HG03432 (cell line): Measurements from ENCODE around the gene LAMTOR2.

Experiments
- ATAC-seq: cut with Tn5 transposase; IDR thresholded peaks from one replicate; pipeline ENCODE4 v1.9.1; 2021; ENCODE audit warnings: mild to moderate bottlenecking, moderate library complexity; ENCODE audit not compliant: unreplicated experiment

The LAMTOR2 gene

DNA sequence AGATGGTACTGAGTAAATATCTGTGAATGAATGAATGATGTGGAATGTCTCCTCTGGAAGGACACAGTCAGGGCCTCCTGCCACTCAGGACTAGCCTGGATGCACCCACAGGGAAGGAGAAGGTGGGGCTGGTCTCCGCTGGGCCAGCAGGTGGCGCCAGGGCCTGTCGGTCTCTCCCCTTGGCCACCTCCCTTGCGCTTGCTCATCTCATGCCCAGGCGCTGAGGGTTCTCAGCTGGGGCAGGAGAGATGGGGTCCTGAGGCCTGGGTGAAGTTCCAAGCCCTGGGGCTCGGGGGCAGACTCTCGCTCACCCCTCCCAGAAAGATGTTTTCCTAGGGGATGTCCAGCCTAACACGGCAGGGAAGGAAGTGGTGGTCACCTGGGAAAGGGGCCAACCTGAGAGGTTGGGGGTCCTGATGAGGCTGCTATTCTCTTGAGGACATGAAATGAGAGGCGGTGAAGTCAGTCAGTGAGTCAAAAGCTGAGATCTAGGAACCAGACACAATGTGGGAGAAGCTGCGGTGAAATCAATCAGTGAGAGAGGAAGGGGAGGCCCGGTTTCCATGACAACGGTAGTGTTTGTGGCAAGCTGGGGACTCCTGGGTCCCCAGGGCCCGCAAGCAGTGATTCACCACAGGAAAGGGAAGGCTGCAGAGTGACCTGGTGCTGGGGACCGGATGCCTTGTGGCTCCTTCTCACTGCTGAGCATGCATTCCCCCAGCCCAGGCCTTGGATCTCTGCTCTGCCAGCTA is 42.2 kb downstream of the LAMTOR2 start:
- peak; percentile 70 for ATAC-seq

DNA sequence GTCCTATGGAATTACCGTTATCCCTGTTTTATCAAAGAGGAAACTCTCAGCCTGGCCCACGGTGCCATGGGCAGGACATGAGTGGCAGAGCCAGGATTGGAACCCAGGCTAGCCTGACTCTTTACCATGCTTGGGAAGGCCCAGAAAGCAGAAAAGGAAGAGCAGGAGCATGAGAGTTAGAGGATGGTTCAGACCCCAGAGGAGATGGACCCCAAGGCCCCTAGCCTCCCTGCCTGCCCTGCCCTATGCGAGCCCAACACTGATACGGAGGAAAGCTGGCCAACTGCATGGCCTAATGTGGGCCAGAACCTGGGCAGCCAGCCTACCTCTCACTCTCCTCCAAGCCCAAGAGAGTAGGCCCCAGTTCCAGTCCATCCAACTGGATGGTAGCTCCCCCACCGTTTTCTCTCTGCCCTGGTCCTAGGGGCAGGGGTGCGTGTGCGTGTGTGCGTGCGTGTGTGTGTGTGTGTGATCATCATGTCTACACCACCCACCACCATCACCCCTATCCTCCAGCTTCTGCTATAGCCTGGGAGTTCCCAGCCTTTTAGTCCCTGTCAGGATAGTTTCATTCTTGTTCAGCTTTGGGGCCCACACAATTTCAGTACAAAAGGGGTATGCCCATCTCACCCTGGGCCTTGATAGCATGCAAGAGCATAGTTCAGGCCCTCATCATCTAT is 43.1 kb downstream of the LAMTOR2 start:
- ATAC-seq, result no peak

GRCh38 chr1:156098784-156099183 is 44.2 kb downstream of the LAMTOR2 start:
- ATAC-seq, result no peak

DNA sequence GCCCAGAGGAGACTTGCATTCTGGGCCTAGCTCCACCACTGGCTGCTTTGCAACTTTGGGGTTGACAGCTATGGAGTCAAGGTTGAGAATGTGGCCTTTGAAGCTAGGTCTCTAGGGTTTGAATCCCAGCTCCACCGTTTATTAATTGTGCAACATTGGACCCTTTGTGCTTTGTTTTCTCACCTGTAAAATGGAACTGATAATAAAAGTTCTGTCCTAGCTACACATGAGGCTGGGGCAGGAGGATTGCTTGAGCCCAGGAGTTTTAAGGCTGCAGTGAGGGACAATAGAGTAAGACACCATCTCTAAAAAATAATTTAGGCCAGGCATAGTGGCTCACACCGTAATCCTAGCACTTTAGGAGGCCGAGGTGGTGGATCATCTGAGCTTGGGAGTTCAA is 44.7 kb downstream of the LAMTOR2 start:
- ATAC-seq, result no peak

DNA sequence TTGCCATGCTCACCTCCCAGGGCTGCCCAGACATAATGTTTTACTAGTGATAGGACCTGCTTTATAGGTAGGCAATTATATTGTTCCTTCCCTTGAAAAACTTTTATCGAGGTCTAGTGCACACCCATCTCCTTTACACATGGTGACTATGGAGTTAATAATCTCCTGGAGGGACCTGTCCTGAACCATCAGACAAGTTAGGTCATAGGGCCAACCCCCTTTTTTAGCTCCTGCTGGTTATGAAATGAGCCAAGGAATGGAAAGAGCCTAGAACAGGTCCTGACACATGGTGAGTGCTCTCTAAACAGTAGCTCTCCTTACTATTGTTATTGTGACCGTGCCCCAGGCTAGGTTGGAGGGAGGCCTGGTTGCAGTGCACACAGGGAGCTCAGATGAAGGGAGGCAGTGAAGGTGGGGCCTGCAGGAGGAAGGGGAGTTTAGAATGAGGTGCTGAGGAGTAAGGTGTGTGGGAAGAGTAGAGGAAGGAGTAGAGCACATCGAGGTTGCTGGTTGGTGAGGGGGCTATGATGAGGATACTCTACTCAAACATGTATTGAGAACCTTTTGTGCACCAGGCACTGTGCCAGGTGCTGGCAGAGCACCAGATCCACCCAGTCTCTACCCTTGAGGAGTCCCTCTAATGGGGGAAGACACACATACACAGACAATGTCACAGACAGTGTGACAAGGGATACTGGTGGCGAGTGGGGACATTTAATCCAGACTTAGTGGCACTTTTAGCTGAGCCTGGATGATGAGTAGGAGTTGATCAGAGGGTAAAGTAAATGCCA is 45.8 kb downstream of the LAMTOR2 start:
- no peak for ATAC-seq

DNA sequence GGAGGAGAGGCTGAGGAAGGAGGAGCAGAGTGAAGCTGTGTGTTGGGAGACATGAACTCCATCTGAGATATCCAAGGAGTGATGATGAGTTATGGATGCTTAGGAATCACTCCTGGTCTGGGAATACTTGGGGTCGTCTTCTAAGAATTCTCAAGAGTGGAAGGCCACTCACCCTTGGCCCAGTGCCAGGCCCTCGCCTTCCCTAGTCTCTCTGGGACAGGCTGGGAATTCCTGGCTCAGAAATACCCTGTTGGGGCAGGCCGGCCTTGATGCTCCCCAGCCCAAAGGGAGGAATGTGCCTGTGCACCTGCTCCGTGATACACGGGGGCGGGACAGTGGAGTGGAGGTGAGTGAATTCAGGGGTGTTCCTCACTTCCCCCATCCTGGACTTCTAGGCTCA is 47.3 kb downstream of the LAMTOR2 start:
- ATAC-seq, result no peak

- ATAC-seq, result no peak
These were observed 48.3 kb downstream of the LAMTOR2 start for GRCh38 chr1:156102633-156103511.

DNA sequence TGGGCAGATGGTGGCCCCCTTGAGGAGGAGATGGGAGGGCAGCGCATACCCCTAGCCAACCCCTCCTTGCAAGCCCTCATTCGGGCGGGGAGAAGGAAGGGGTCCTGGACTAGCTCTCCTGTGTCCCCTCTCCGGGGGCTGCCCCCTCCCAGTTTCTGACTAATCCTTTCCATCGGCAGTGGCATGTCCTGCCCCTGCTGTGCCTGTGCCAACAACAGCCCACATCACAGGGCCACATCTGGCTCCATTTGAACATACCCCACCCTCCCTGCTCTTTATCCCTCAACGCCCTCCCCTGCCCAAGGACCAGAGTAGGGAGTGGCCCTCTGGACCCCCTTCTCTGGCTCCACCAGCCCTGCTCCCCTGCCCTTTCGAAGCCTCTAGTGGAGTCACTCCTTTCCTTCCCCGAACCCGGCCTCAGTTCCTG is 49.0 kb downstream of the LAMTOR2 start:
- ATAC-seq, result no peak

DNA sequence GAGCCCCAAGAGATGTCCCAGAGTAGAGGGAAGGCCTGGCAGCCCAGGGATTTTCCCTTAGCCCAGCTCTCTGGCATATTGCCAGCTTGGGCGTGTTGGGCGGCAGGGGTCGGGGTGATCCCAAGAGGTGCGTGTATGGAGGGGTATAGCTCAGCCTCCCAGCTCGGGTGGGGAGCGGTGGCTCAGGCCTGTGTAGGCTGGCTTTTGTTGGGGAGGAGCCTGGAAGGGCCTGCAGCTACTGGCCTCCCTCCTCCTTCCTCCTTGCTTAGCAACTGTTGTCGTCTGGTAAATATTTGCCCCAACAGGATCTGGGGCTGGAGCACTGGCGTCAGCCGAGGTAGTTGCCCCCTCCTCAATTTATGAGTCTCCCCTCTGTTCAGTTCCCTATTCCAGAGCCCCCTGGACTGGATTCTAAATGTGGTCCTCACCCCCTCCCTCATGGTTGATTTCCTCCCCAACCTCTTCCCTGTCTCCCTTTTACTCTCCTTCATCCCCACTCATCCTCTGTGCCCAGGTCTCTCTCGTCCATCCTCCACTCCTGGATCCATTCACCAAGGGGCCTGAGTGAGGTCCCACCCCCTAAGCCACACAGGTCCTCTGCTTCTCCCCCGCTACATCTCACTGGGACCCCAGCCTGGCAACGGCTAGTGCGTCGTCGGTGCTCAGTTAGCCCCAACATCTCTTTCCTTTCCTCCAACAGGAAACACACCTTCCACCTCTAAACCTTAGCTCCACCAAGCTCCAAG is 49.7 kb downstream of the LAMTOR2 start:
- no peak for ATAC-seq

GRCh38 chr1:156104861-156105832 is 50.6 kb downstream of the LAMTOR2 start:
- no peak for ATAC-seq

DNA sequence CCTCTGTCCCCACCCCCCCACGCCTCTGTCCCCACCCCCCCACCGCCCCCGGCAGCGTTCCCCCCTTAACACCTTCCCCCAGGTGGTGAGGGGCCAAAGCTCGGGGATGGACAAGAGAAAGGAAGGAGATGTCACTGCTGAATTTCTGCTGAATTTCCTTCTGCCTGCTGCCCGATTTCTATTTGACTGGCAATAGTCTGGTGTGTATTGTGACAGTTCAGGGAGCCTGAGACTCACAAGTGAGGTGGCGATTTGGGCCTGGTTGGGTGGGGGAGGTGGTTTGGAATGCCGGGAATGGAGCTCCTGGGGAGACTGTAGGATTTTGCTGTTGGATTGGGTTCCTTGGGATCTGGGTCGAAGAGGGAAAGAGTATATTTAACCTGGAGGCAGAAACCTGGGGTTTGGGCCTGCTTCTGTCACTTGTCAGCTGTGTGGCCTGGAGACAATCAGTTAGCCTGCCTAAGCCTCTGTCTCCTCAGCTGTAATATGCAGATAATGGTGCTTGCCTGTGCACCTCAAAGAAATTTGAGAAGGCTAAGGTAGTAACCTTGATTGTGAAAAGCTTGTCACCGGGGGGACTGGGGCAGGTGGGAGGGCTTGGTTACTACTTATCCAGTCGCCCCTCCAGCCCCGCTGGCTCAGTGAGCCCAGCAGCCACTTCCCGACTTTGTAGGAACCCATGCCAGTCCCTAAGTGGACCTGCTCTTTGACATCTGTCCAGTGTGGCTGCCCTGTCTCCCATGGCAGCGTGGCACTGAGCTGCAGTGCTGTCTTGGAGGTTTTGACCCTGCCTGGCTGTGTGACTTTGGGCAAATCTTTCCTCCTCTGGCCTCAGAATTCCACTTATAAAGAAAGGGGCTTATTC is 52.3 kb downstream of the LAMTOR2 start:
- peak; percentile 8 for ATAC-seq

- ATAC-seq, result no peak
These were observed 53.5 kb downstream of the LAMTOR2 start for GRCh38 chr1:156108057-156108456.
